NCI-H526 treated with DMSO at 0.1 percent for 48 hours (cell line): ENCODE data around the gene KDM6A.
"Not testable (repeated sequence)": the region's sequence is repeated elsewhere in the genome, so short reads cannot be mapped to it uniquely, and the experiment has no call there.

Experiments
- DNase-seq: peaks from one replicate; lab custom pipeline; 2025; lab: John Stamatoyannopoulos, UW

KDM6A gene

GRCh38 chrX:45083314-45083713 lies 210.3 kb downstream of the KDM6A start:
- no peak for DNase-seq

- DNase-seq, result no peak
Measured at GRCh38 chrX:45110494-45110893, 237.5 kb downstream of the KDM6A start.

DNA sequence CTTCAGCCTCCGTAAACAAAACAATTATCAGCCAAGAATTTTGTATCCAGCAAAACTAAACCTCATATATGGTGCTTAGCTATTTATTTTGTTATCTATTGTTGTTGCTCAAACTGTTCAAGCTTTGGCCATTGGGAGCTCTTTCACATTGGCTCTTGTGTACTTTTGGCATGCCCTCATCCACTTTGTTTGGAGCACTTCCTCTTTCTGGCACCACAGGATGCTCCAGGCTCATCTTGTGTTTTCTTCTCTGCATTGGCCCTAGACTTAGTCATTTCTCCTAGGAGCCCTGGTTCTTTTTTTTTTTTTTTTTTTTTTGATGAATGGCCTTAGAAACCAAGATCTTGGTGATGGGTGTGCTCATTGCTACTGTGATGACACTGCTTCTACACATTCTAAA lies 253.2 kb downstream of the KDM6A start:
- DNase-seq, result no peak

DNA sequence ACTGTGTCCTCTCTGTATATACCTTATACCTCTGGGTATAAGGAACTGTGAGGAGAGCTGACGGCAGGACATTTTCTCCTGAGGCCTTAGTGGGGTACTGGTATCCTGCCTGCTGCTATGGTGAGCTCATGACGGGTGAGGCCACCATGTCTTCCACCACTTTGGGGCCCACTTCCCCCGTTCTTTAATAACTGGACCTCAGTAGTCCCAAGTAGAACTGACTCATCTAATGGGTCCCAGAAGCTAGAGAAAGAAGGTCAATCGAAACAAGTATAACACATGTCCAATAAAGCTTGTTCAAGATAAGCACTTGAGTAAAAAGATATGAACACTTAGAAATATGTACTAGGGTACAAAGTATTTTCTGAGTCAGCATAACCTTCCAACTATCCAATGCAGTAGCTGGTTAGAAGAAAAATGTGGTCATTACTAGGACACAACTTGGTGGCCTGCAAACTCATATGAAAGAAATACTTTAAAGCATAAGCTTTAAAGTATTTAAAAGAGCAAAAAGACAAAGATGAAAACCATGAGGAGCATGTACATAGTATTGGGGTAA lies 256.0 kb downstream of the KDM6A start:
- DNase-seq, result no peak

- DNase-seq, result no peak
Measured at GRCh38 chrX:45133465-45133864, 260.5 kb downstream of the KDM6A start.

GRCh38 chrX:45134315-45134731 lies 261.3 kb downstream of the KDM6A start:
- DNase-seq, result no peak

- no peak for DNase-seq
Measured at GRCh38 chrX:45134775-45135174, 261.8 kb downstream of the KDM6A start.

DNA sequence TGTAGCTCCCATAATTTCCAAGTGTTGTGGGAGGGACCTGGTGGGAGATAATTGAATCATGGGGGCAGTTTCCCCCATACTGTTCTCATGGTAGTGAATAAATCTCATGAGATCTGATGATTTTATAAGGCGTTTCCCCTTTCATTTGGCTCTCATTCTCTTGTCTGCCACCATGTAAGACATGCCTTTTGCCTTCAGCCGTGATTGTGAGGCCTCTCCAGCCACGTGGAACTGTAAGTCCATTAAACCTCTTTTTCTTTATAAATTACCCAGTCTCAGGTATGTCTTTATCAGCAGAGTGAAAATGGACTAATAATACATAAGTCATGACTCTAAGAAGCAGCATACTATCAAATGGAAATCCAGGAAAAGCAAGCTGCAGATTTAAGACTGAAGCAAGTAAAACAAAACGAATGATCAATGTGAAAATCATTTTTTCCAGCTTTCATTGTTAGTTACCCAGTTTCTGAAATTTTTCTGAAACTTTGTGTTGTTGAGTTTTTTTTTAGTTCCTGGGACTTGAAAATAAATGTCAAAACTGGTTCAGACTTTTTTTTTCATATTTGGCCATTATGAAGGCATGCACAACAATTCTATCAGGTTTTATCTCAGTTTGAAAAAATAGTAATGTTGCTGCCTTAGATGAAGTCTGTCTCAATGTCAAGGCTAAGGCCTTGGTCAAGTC lies 262.5 kb downstream of the KDM6A start:
- not testable (repeated sequence) for DNase-seq

DNA sequence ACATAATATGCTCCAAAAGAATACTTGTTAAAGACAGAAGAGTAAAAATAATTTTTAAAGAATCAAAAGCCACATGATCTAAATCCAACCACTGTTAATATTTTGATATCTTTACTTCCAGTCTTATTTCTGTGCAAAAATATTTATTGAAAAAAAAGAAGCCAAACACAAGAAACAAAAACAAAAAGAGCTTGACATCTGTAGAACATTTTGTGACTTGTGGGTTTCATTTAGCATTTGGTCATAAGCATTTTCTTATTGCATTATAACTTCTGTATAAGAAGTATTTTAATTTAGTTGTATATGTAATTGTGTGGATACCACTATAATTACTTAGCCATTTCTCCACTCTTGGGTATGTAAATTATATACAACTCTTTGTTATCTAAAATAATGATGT lies 264.5 kb downstream of the KDM6A start:
- no peak for DNase-seq

- no peak for DNase-seq
Measured at GRCh38 chrX:45138525-45138924, 265.5 kb downstream of the KDM6A start.

- DNase-seq, result no peak
Measured at GRCh38 chrX:45140812-45141211, 267.8 kb downstream of the KDM6A start.

DNA sequence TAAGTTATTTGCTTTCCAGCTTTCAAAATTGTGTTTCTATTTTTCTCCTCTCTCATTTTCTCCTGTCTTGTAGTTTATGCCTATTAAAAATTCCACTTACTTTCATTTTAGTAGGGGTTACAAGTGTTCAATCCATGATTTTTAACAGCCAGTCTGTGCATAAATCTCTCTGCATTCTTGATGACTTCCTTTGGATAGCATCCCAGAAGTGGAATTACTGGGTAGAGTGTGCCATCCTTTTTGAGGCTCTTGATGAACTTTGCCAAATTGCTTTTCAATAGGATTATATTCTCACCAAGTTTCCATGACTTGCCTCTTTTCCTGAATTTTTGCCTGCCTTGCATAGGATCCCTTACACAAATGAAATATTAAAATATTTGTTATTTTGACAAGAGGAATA lies 269.2 kb downstream of the KDM6A start:
- no peak for DNase-seq

DNA sequence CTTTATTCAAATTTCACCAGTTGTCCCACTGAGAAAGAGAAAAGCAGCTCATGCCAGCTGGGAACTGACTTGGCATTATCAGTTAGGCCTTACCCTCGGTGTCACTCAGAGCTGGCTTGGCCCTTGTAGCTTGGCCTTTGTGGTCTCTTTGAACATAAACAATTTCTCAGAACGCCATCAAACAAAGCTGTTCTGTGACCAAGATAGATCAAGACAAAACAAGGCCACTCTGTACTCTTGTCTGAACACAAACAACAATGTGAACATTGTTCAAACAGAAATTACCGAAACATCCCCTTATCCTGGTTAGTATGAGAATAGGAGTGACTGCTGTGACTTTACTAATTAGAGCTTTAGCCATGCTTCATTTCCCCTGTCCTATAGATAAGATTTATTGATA lies 270.5 kb downstream of the KDM6A start:
- DNase-seq, result no peak

- DNase-seq, result no peak
Measured at GRCh38 chrX:45145492-45146215, 272.7 kb downstream of the KDM6A start.

GRCh38 chrX:45150821-45151220 lies 277.8 kb downstream of the KDM6A start:
- DNase-seq, result no peak

DNA sequence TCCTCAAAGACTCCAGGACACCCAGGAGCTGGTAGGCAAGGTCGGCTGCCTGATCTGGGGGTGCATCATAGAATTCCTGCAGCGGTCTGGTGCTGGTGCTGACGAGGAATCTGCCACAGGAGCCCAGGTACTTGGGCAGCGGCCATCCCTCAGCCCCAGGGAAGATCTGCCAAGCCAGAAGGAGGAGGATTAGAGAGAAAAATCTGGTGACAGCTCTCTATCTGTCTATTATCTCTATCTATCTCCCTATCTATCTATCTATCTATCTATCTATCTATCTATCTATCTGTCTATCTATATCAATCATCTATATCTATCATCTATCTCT lies 281.0 kb downstream of the KDM6A start:
- DNase-seq, result no peak

GRCh38 chrX:45154462-45154861 lies 281.5 kb downstream of the KDM6A start:
- DNase-seq, result no peak

- no peak for DNase-seq
Measured at GRCh38 chrX:45157647-45158046, 284.7 kb downstream of the KDM6A start.
